Ishikawa (cell line): ENCODE measurements around the gene GFOD2.

ENCODE experiments used
- EP300 ChIP-seq: IDR thresholded peaks from 2 replicates; pipeline ENCODE4 v1.6.1; 2012; ENCODE audit warnings: borderline replicate concordance
- FOXM1 ChIP-seq: IDR thresholded peaks from 2 replicates; pipeline ENCODE4 v1.6.1; 2012; ENCODE audit warnings: low read depth, borderline replicate concordance
- RAD21 ChIP-seq: IDR thresholded peaks from 2 replicates; pipeline ENCODE4 v1.6.1; 2012; ENCODE audit warnings: low read depth
- REST ChIP-seq: IDR thresholded peaks from 2 replicates; pipeline ENCODE4 v1.6.1; 2012; ENCODE audit warnings: low read depth, mild to moderate bottlenecking
- TCF12 ChIP-seq: IDR thresholded peaks from 2 replicates; pipeline ENCODE4 v1.6.1; 2012; ENCODE audit warnings: low read depth
- TEAD4 ChIP-seq: IDR thresholded peaks from 2 replicates; pipeline ENCODE4 v1.6.1; 2012
- YY1 ChIP-seq: IDR thresholded peaks from 2 replicates; pipeline ENCODE4 v1.6.1; 2012; ENCODE audit warnings: low read depth
- ZBTB7A ChIP-seq: IDR thresholded peaks from 2 replicates; pipeline ENCODE4 v1.6.1; 2012; ENCODE audit warnings: low read depth
- TF ChIP-seq, protein P1 (sequence below): IDR thresholded peaks from 2 replicates; pipeline ENCODE4 v1.6.1; 2012

GRCh38 chr16:67648764-67649407, 70.2 kb downstream of the GFOD2 start:
- no peak for TF ChIP-seq RAD21
- TF ChIP-seq ZBTB7A = no peak
- TF ChIP-seq YY1 = no peak
- no peak for TF ChIP-seq EP300
- no peak for TF ChIP-seq TCF12
- TF ChIP-seq, protein P1, sequence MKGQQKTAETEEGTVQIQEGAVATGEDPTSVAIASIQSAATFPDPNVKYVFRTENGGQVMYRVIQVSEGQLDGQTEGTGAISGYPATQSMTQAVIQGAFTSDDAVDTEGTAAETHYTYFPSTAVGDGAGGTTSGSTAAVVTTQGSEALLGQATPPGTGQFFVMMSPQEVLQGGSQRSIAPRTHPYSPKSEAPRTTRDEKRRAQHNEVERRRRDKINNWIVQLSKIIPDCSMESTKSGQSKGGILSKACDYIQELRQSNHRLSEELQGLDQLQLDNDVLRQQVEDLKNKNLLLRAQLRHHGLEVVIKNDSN = no peak
- no peak for TF ChIP-seq REST
- TF ChIP-seq TEAD4 = no peak
- no peak for TF ChIP-seq FOXM1
